ENCODE measurements around the gene OPRM1.

OPRM1 gene

GRCh38 chr6:154080461-154081189 is 41.6 kb downstream of the OPRM1 start:
- no peak for DNase-seq (ENCODE audit: low read depth in 2 of 2)

GRCh38 chr6:154086510-154086909 is 47.5 kb downstream of the OPRM1 start:
- DNase-seq (ENCODE audit: low read depth in 2 of 2): no peak

- no peak for DNase-seq (ENCODE audit: low read depth in 2 of 2)
Observed at GRCh38 chr6:154092326-154092962, 53.4 kb downstream of the OPRM1 start.

- no peak for DNase-seq (ENCODE audit: low read depth in 2 of 2)
Observed at GRCh38 chr6:154093231-154094044, 54.4 kb downstream of the OPRM1 start.

- DNase-seq (ENCODE audit: low read depth in 2 of 2): no peak
Observed at GRCh38 chr6:154095571-154095970, 56.5 kb downstream of the OPRM1 start.

- DNase-seq (ENCODE audit: low read depth in 2 of 2): no peak
Observed at GRCh38 chr6:154096316-154096715, 57.3 kb downstream of the OPRM1 start.

- no peak for DNase-seq (ENCODE audit: low read depth in 2 of 2)
Observed at GRCh38 chr6:154096834-154097233, 57.8 kb downstream of the OPRM1 start.

- DNase-seq (ENCODE audit: low read depth in 2 of 2): no peak
Observed at GRCh38 chr6:154099211-154099610, 60.2 kb downstream of the OPRM1 start.

GRCh38 chr6:154106251-154106650 is 67.2 kb downstream of the OPRM1 start:
- DNase-seq (ENCODE audit: low read depth in 2 of 2): no peak

GRCh38 chr6:154111025-154111424 is 72.0 kb downstream of the OPRM1 start:
- DNase-seq (ENCODE audit: low read depth in 2 of 2): no peak

- DNase-seq (ENCODE audit: low read depth in 2 of 2): no peak
Observed at GRCh38 chr6:154112181-154112809, 73.3 kb downstream of the OPRM1 start.

- DNase-seq (ENCODE audit: low read depth in 2 of 2): no peak
Observed at GRCh38 chr6:154113392-154113791, 74.4 kb downstream of the OPRM1 start.

- no peak for DNase-seq (ENCODE audit: low read depth in 2 of 2)
Observed at GRCh38 chr6:154117485-154117884, 78.4 kb downstream of the OPRM1 start.

GRCh38 chr6:154122195-154122925 is 83.3 kb downstream of the OPRM1 start:
- DNase-seq (ENCODE audit: low read depth in 2 of 2): no peak

GRCh38 chr6:154123155-154123956 is 84.3 kb downstream of the OPRM1 start:
- no peak for DNase-seq (ENCODE audit: low read depth in 2 of 2)

GRCh38 chr6:154125421-154125820 is 86.4 kb downstream of the OPRM1 start:
- no peak for DNase-seq (ENCODE audit: low read depth in 2 of 2)

- DNase-seq (ENCODE audit: low read depth in 2 of 2): no peak
Observed at GRCh38 chr6:154127657-154128056, 88.6 kb downstream of the OPRM1 start.

- no peak for DNase-seq (ENCODE audit: low read depth in 2 of 2)
Observed at GRCh38 chr6:154134471-154135147, 95.6 kb downstream of the OPRM1 start.

GRCh38 chr6:154138793-154139192 is 99.8 kb downstream of the OPRM1 start:
- DNase-seq (ENCODE audit: low read depth in 2 of 2): no peak

GRCh38 chr6:154139892-154140291 is 100.9 kb downstream of the OPRM1 start:
- no peak for DNase-seq (ENCODE audit: low read depth in 2 of 2)
